ENCODE data around the gene ZBTB7A. TPM values are rescaled to one million over a fixed set of nuclear protein-coding genes. Genes with fewer than 3 reads are reported as not detected.

The ZBTB7A gene
- total RNA-seq, 1 experiment from 2014 or later: 25.9 TPM

DNA sequence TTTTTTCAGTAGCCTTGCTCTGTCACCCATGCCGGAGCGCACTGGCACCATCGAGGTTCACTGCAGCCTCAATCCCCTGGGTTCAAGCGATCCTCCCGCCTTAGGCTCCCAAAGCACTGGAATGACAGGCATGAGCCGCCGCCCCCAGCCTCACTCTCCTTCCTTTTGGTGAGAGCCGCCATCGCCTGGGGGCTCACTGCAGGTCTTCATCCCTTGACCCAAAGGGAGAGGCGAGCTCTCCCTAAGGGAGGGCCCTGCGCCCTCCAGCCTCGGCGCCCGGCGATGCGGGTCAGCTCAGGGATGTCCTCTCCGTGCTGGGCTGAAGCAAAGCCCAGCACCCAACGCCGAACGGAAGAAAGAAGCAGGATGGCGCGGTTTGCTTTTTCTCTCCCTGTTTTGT, 23.2 kb upstream of the ZBTB7A start:
- H3K9me3 ChIP-seq (ENCODE audit: low read depth, low read length, poor library complexity, severe bottlenecking): no peaks in the 10 kb centered on the region
- ChIA-PET CTCF (no interaction called here), POLR2A (ENCODE audit: low non-redundant PET) (no interaction called here)
- TF ChIP-seq EZH2 (IDR thresholded peaks at IDR 0.05; ENCODE audit: borderline replicate concordance, low read depth, low read length, poor library complexity, severe bottlenecking) (no peak), CTCF (conservative IDR thresholded peaks at IDR 0.05; ENCODE audit: low read depth, low read length) (no peak)
- no peaks in the 10 kb centered on the region for H3K27me3 ChIP-seq (replicated peaks; ENCODE audit: insufficient read depth, low read depth, low read length, poor library complexity)
- intact Hi-C loops (cut with micrococcal nuclease; ENCODE audit: unreplicated experiment): no loop called here
- H3K36me3 ChIP-seq (ENCODE audit: insufficient read depth, low read length, poor library complexity, severe bottlenecking): peaks cover 3% of the 10 kb centered on the region
- no TSS peak for BruUV-seq (replicated peaks)
- H3K27ac ChIP-seq (ENCODE audit: low read depth, low read length, poor library complexity, severe bottlenecking): no peak overlapping the region
- H3K4me3 ChIP-seq (ENCODE audit: low read depth, low read length, poor library complexity, severe bottlenecking): no peak overlapping the region
- no peak for DNase-seq (ENCODE audit: low spot score)
- no peaks in the 10 kb centered on the region for H3K4me1 ChIP-seq (ENCODE audit: insufficient read depth, low read length, poor library complexity, severe bottlenecking)

- Histone ChIP-seq H3K27ac (ENCODE audit: low read depth, low read length, poor library complexity, severe bottlenecking) (no peak overlapping the region), H3K36me3 (ENCODE audit: insufficient read depth, low read length, poor library complexity, severe bottlenecking) (peaks cover 3% of the 10 kb centered on the region), H3K27me3 (replicated peaks; ENCODE audit: insufficient read depth, low read depth, low read length, poor library complexity) (no peaks in the 10 kb centered on the region), H3K4me3 (ENCODE audit: low read depth, low read length, poor library complexity, severe bottlenecking) (no peak overlapping the region), H3K9me3 (ENCODE audit: low read depth, low read length, poor library complexity, severe bottlenecking) (no peaks in the 10 kb centered on the region), H3K4me1 (ENCODE audit: insufficient read depth, low read length, poor library complexity, severe bottlenecking) (no peaks in the 10 kb centered on the region)
- intact Hi-C loops (cut with micrococcal nuclease; ENCODE audit: unreplicated experiment): no loop called here
- DNase-seq (ENCODE audit: low spot score): no peak
- CTCF ChIA-PET: no interaction called here
- POLR2A ChIA-PET (ENCODE audit: low non-redundant PET): no interaction called here
- TF ChIP-seq CTCF (conservative IDR thresholded peaks at IDR 0.05; ENCODE audit: low read depth, low read length): no peak
- TF ChIP-seq EZH2 (IDR thresholded peaks at IDR 0.05; ENCODE audit: borderline replicate concordance, low read depth, low read length, poor library complexity, severe bottlenecking): no peak
- BruUV-seq (replicated peaks): no TSS peak
These were observed 22.8 kb upstream of the ZBTB7A start for GRCh38 chr19:4089400-4089908.

- CTCF ChIA-PET: no interaction called here
- H3K36me3 ChIP-seq (ENCODE audit: insufficient read depth, low read length, poor library complexity, severe bottlenecking): peaks cover 3% of the 10 kb centered on the region
- intact Hi-C loops (cut with micrococcal nuclease; ENCODE audit: unreplicated experiment): no loop called here
- DNase-seq (ENCODE audit: low spot score): no peak
- POLR2A ChIA-PET (ENCODE audit: low non-redundant PET): no interaction called here
- H3K27me3 ChIP-seq (replicated peaks; ENCODE audit: insufficient read depth, low read depth, low read length, poor library complexity): no peaks in the 10 kb centered on the region
- no peak overlapping the region for H3K27ac ChIP-seq (ENCODE audit: low read depth, low read length, poor library complexity, severe bottlenecking)
- no peak for TF ChIP-seq EZH2 (IDR thresholded peaks at IDR 0.05; ENCODE audit: borderline replicate concordance, low read depth, low read length, poor library complexity, severe bottlenecking)
- no peak for TF ChIP-seq CTCF (conservative IDR thresholded peaks at IDR 0.05; ENCODE audit: low read depth, low read length)
- no peaks in the 10 kb centered on the region for H3K4me1 ChIP-seq (ENCODE audit: insufficient read depth, low read length, poor library complexity, severe bottlenecking)
- BruUV-seq (replicated peaks): no TSS peak
- H3K4me3 ChIP-seq (ENCODE audit: low read depth, low read length, poor library complexity, severe bottlenecking): no peak overlapping the region
- H3K9me3 ChIP-seq (ENCODE audit: low read depth, low read length, poor library complexity, severe bottlenecking): no peaks in the 10 kb centered on the region
These were observed 22.3 kb upstream of the ZBTB7A start for GRCh38 chr19:4088975-4089374.

All from A673 (cell line).